Ishikawa (cell line): ENCODE results near the gene PDCD4.

ENCODE experiments used
- CEBPB ChIP-seq: IDR thresholded peaks from 2 replicates; pipeline ENCODE4 v1.6.1; 2012
- CREB1 ChIP-seq: IDR thresholded peaks from 2 replicates; pipeline ENCODE4 v1.6.1; 2012; ENCODE audit warnings: low read depth
- EP300 ChIP-seq: IDR thresholded peaks from 2 replicates; pipeline ENCODE4 v1.6.1; 2012; ENCODE audit warnings: borderline replicate concordance
- FOXM1 ChIP-seq: IDR thresholded peaks from 2 replicates; pipeline ENCODE4 v1.6.1; 2012; ENCODE audit warnings: low read depth, borderline replicate concordance
- MAX ChIP-seq: IDR thresholded peaks from 2 replicates; pipeline ENCODE4 v1.6.1; 2012
- NFIC ChIP-seq: IDR thresholded peaks from 2 replicates; pipeline ENCODE4 v1.6.1; 2012
- RAD21 ChIP-seq: IDR thresholded peaks from 2 replicates; pipeline ENCODE4 v1.6.1; 2012; ENCODE audit warnings: low read depth
- REST ChIP-seq: IDR thresholded peaks from 2 replicates; pipeline ENCODE4 v1.6.1; 2012; ENCODE audit warnings: low read depth, mild to moderate bottlenecking
- TAF1 ChIP-seq: IDR thresholded peaks from 2 replicates; pipeline ENCODE4 v1.6.1; 2012; ENCODE audit warnings: low read depth, mild to moderate bottlenecking
- USF1 ChIP-seq: IDR thresholded peaks from 2 replicates; pipeline ENCODE4 v1.6.1; 2012
- YY1 ChIP-seq: IDR thresholded peaks from 2 replicates; pipeline ENCODE4 v1.6.1; 2012; ENCODE audit warnings: low read depth
- ZBTB7A ChIP-seq: IDR thresholded peaks from 2 replicates; pipeline ENCODE4 v1.6.1; 2012; ENCODE audit warnings: low read depth

GRCh38 chr10:110841767-110842267 lies 29.9 kb upstream of the PDCD4 start:
- no peak for TF ChIP-seq USF1
- TF ChIP-seq REST = no peak
- no peak for TF ChIP-seq ZBTB7A
- TF ChIP-seq RAD21 = no peak
- no peak for TF ChIP-seq YY1
- TF ChIP-seq MAX = no peak
- no peak for TF ChIP-seq EP300
- no peak for TF ChIP-seq TAF1
- TF ChIP-seq FOXM1 = no peak
- no peak for TF ChIP-seq CREB1
- TF ChIP-seq NFIC = no peak
- no peak for TF ChIP-seq CEBPB
